ENCODE data around the gene CCDC82.

DNA sequence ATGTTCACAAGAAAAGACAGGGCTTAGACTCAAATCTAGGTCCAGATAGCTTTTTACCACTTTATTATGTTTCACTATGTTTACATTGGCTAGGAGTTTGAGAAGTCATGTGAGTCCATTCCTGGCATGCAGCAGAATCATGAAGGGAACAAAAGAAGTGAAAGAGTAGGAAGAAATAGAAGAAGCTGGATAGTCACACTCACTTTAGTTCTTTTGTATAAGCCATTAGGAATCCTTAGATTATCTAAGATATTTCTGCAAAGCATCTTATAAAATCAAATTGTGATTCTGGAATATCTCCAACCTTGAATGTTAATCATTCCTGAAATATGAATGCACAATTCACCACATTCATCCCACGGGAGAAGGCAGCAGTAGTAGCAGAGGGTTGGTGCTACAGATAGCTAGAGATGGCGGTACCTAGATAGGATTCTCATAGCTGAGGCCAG lies 78.6 kb downstream of the CCDC82 start:
- TF ChIP-seq, protein P1, sequence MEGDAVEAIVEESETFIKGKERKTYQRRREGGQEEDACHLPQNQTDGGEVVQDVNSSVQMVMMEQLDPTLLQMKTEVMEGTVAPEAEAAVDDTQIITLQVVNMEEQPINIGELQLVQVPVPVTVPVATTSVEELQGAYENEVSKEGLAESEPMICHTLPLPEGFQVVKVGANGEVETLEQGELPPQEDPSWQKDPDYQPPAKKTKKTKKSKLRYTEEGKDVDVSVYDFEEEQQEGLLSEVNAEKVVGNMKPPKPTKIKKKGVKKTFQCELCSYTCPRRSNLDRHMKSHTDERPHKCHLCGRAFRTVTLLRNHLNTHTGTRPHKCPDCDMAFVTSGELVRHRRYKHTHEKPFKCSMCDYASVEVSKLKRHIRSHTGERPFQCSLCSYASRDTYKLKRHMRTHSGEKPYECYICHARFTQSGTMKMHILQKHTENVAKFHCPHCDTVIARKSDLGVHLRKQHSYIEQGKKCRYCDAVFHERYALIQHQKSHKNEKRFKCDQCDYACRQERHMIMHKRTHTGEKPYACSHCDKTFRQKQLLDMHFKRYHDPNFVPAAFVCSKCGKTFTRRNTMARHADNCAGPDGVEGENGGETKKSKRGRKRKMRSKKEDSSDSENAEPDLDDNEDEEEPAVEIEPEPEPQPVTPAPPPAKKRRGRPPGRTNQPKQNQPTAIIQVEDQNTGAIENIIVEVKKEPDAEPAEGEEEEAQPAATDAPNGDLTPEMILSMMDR (conservative IDR thresholded peaks at IDR 0.05; ENCODE audit: low read length), result no peak
- no peak for TF ChIP-seq EZH2phosphoT487 (IDR thresholded peaks at IDR 0.05; ENCODE audit: borderline replicate concordance, low read depth, low read length)
